ENCODE data around the gene ANGPT4.
"Not testable (repeated sequence)": the region's sequence is repeated elsewhere in the genome, so short reads cannot be mapped to it uniquely, and the experiment has no call there.

The ANGPT4 gene

GRCh38 chr20:871948-872347 lies 44.2 kb downstream of the ANGPT4 start:
- DNase-seq = no peak

- no peak for DNase-seq
Observed at GRCh38 chr20:871436-871835, 44.7 kb downstream of the ANGPT4 start.

GRCh38 chr20:870758-871157 lies 45.4 kb downstream of the ANGPT4 start:
- no peak for DNase-seq

- no peak for DNase-seq
Observed at GRCh38 chr20:869606-870005, 46.5 kb downstream of the ANGPT4 start.

GRCh38 chr20:868279-868678 lies 47.9 kb downstream of the ANGPT4 start:
- no peak for DNase-seq

- DNase-seq = no peak
Observed at GRCh38 chr20:865440-865839, 50.7 kb downstream of the ANGPT4 start.

DNA sequence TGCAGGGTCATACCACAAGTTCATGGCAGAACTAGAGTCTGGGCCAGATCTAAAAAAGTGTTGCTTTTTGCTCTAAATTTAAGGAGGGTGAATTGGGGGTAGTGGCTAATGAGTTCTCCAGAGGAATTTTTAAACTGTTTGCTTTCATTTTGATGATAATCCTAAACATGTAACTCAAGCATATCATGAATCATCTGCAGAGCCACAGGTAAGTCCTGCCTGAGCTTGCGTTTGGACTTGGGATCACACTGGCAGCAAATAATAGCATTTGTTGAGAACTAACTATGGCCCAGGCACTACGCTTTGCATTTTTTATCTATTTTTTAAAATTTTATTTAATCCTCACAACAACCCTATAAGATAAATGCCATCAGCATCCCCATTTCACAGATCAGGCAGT lies 55.2 kb downstream of the ANGPT4 start:
- no peak for DNase-seq

- no peak for DNase-seq
Observed at GRCh38 chr20:859751-860231, 56.3 kb downstream of the ANGPT4 start.

DNA sequence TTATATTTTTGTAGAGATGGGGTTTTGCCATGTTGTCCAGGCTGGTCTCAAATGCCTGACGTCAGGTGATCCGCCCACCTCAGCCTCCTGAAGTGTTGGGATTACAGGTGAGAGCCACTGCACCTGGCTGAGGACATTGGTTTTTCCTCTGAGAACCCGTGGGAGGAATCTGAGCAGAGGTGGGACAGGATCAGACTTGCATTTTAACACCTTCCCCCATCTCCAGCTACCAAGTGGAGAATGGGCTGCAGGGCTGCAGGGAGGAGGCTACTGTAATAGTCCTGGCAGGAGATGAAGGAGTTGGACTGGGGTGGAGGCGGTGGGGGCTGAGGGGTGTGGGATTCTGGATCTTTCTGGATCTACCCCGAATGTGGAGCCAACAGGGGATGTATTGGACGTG lies 58.1 kb downstream of the ANGPT4 start:
- DNase-seq = no peak

- DNase-seq = no peak
Observed at GRCh38 chr20:856361-856775, 59.8 kb downstream of the ANGPT4 start.

DNA sequence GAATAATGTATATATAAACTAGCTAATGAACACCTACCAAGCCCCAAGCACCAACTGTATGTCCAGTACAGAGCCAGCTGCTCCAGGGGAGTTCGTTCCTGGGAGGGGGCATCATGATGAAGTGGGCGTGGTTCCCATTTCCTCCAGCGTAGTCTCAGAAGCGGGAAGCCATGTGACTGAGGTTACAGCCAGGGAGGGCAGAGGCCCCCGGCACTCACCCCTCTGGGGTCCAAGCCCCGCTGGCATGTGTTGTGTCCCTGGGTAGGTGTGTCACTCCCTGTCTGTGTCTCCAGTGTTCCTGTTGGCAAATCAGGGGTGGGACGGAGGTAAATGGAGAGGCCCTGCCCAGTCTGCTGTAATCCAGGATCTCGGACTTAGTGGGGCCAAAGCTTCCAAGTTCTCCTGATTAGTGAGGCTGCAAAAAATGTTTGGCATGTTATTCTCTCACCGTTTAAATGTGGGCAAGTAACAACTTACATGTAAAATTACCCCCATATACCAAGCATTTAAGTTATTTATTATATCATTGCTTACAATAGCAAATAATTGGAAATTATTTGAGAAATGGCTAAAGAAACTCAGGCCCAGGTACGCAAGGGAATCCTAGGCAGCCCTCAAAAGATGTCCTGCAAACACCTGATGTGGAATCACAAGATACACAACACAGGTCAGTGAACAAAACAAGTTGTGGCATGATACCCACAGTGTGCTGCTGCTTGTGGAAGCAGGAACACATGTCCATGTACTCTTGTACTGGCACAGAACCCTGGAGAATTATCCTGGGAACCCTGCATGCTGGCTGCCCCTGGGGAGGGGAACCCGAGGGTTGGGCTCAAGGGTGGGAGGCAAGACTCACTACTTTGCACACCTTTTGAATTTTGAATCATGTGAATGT lies 60.4 kb downstream of the ANGPT4 start:
- no peak for DNase-seq

GRCh38 chr20:854601-855000 lies 61.5 kb downstream of the ANGPT4 start:
- DNase-seq = no peak

DNA sequence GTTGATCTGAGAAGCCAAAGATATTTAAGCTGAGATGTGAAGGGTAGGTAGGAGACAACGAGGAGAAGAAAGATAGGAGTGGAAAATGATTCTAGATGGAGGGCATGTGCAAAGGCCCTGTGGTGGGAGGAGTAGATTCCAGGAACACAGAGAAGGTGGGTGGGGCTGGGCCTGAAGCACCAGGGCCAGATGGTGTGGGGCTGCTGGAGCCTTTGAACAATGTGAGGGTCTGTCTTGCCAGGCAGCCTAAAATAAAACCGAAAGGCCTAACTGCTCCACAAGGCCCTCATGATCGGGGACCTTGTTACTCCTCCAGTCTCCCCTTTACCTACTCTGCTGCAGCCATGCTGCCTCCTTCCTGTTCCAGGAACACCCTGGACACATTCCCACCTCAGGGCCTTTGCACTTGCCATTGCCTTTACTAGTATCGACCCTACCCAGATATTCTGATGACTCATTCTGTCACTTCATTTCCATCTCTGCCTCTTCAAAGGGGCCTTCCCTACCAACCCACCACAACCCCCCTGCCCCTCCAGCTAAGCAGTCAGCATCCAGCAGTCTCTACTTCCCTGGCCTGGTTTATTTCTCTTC lies 62.6 kb downstream of the ANGPT4 start:
- DNase-seq = no peak

DNA sequence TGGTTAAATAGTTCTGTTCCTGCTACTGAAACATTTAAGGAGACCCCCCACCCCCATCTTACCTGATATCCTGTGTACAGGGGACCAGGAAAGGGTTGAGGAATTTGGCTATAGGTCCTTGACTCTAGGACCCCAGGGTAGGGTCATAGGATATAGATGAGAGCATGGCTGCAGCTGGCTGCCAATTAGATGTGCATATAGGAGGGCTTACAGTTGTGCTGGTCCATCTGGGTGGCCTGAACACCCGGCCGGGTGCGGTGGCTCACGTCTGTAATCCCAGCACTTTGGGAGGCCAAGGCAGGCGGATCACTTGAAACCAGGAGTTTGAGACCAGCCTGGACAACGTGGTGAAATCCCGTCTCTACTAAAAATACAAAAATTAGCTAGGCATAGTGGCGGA lies 67.4 kb downstream of the ANGPT4 start:
- not testable (repeated sequence) for DNase-seq

DNA sequence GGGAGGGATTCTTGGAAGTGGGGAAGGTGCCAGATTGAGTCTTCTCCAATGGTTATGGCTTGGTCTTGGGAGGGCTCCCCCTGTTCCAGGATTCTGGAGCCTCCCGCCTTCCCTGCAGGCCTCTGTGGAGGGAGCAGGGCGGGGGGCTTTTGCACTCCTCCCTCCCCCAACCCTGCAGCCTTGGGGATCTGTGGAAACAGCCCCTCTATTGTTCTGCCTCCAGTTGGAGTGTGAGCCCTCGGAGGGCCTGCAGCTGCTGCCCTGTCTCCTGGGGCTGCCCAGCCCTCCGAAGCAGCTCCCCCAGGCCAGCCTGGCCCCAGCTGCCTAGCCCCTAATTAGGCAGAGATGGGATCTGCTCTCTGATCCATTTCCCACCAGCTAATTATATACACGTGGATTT lies 67.9 kb downstream of the ANGPT4 start:
- no peak for DNase-seq

GRCh38 chr20:846894-847278 lies 69.2 kb downstream of the ANGPT4 start:
- DNase-seq = no peak

GRCh38 chr20:845941-846893 lies 69.9 kb downstream of the ANGPT4 start:
- DNase-seq = no peak

GRCh38 chr20:845226-845868 lies 70.8 kb downstream of the ANGPT4 start:
- DNase-seq = no peak

DNA sequence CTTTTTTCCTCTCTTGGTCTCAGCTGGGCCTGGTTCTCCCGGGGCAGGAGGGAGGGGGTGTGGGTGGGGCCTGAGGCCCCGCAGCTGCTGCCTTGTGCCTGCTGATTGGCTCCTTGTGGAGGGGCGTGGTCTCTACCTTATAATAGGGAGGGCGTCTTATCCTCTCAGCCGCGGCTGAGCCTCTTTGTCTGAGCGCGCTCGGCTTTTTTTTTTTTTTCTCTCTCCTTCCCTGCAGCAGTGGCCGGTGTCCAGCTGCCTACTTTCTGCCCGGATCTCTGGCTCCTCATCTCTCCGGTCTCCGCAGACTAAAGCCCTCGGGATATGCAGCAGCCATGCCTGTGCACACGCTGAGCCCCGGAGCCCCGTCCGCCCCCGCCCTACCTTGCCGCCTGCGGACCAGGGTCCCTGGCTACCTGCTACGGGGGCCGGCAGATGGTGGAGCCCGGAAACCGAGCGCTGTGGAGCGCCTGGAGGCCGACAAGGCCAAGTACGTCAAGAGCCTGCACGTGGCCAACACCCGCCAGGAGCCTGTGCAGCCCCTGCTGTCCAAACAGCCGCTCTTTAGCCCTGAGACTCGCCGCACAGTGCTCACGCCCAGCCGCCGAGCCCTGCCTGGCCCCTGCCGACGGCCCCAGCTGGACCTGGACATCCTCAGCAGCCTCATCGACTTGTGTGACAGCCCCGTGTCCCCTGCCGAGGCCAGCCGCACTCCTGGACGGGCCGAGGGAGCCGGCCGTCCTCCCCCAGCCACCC lies 71.5 kb downstream of the ANGPT4 start:
- DNase-seq = peak; percentile 92

DNA sequence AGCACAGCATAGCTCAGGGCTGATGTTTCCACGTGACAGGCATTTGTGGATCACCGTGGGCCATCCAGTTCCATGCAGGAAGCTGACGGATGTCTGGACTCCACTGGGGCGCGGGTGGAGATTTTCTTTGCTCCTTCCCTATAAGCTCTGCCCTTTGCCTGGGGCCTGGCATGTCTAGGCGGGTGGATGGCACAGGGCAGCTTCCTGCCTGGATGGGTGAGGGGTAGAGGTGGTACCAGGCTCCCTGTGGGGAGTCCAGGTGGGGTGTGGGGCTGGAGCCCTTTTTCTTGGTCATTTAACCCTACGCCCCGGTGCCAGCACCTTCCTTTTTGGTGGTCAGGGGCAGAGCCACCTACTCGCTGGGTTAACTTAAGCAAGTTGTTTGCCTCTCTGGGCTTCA lies 72.2 kb downstream of the ANGPT4 start:
- DNase-seq = no peak

DNA sequence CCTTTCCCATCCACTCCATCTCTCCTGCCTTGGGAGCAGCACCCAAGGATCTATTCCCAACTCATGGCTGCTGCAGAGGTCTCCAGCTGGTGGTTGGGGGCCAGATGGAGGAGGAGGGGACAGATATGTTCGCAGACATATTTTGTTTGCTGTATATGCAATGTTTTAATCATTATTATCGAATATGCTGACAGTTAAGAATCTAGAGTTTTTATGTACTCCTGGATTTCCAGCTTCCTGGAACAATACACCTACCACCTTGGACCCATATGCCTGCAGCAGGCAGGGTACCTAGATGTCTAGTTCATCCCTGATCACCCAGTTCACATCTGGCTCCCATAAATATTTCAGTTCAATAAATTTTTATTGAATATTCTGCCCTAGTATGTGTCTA lies 73.6 kb downstream of the ANGPT4 start:
- DNase-seq = no peak

Data from SHP77 treated with DMSO at 0.1 percent for 48 hours (cell line).